Mammary epithelial cell (primary cell): ENCODE measurements around the gene MRPS33.

Experiments
- EZH2 ChIP-seq: IDR thresholded peaks from 2 replicates; pipeline ENCODE4 v1.6.1; 2012; ENCODE audit warnings: low read length, inconsistent platforms, borderline replicate concordance
- TF ChIP-seq, protein P1 (sequence below), 2 donors: IDR thresholded peaks in 1 of 2; conservative IDR thresholded peaks in 1 of 2; 2 replicates each; pipeline ENCODE4 v1.5.1; 2011 to 2012; ENCODE audit warnings: inconsistent platforms in 2 of 2, low read length in 2 of 2, mild to moderate bottlenecking in 2 of 2, control low read depth in 1 of 2, low read depth in 1 of 2; ENCODE audit not compliant: insufficient read depth in 1 of 2; ENCODE audit errors: extremely low read depth in 1 of 2

DNA sequence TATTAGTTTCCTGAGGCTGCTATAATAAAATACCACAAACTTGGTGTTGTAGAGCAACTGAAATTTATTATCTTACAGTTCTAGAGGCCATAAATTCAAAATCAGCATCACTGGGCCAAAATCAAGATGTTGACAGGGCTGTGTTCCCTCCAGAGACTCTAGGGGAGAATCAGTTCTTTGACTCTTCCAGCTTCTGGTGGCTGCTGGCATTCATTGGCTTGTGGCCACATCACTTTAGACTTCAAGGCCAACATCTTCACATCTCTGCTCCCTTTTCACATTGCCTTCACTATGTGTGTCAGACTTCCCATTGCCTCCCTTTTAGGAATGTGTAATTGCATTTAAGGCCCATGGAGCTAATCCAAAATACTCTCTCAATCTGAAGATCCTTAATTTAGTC is 1.6 kb upstream of the MRPS33 start:
- TF ChIP-seq, protein P1, sequence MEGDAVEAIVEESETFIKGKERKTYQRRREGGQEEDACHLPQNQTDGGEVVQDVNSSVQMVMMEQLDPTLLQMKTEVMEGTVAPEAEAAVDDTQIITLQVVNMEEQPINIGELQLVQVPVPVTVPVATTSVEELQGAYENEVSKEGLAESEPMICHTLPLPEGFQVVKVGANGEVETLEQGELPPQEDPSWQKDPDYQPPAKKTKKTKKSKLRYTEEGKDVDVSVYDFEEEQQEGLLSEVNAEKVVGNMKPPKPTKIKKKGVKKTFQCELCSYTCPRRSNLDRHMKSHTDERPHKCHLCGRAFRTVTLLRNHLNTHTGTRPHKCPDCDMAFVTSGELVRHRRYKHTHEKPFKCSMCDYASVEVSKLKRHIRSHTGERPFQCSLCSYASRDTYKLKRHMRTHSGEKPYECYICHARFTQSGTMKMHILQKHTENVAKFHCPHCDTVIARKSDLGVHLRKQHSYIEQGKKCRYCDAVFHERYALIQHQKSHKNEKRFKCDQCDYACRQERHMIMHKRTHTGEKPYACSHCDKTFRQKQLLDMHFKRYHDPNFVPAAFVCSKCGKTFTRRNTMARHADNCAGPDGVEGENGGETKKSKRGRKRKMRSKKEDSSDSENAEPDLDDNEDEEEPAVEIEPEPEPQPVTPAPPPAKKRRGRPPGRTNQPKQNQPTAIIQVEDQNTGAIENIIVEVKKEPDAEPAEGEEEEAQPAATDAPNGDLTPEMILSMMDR (conservative IDR thresholded peaks at IDR 0.05 in 1 of 2, IDR thresholded peaks at IDR 0.05 in 1 of 2; ENCODE audit: extremely low read depth in 1 of 2, insufficient read depth in 1 of 2, low read depth in 1 of 2, low read length in 2 of 2), result no peak
- TF ChIP-seq EZH2, result no peak
